HG03354 (cell line): ENCODE data around the gene PCDHB3.
"Not testable (repeated sequence)": the region's sequence is repeated elsewhere in the genome, so short reads cannot be mapped to it uniquely, and the experiment has no call there.

ENCODE experiments used
- ATAC-seq: cut with Tn5 transposase; IDR thresholded peaks from one replicate; pipeline ENCODE4 v1.9.1; 2021; ENCODE audit warnings: mild to moderate bottlenecking; ENCODE audit not compliant: unreplicated experiment, poor library complexity, severe bottlenecking

Gene PCDHB3

DNA sequence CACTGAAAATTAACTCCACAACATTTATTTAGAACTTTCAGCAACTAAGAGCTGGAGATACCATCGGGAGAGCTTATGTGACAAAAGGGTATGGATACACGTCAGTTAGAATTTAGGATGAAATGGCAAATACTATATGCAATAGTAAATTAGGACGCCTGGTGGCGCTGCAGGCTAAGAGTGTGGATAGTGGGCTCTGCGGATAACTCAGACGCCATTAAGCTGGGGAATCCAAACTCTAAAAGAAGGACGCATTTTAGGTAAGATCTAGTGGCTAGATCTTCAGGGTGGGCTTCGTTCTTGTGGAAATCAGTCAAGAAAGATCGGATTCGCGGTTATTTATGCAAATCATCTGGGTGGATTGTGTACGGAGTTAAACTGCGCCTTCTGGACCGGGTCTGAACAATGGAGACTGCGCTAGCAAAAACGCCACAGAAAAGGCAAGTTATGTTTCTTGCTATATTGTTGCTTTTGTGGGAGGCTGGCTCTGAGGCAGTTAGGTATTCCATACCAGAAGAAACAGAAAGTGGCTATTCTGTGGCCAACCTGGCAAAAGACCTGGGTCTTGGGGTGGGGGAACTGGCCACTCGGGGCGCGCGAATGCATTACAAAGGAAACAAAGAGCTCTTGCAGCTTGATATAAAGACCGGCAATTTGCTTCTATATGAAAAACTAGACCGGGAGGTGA, 34.9 kb downstream of the PCDHB3 start, which contains the start of gene PCDHB5:
PCDHB5 (plus strand) TSS at position 177 of the 688 bp plus-strand sequence; CDS start at position 406, 229 bp downstream.
- no peak for ATAC-seq

DNA sequence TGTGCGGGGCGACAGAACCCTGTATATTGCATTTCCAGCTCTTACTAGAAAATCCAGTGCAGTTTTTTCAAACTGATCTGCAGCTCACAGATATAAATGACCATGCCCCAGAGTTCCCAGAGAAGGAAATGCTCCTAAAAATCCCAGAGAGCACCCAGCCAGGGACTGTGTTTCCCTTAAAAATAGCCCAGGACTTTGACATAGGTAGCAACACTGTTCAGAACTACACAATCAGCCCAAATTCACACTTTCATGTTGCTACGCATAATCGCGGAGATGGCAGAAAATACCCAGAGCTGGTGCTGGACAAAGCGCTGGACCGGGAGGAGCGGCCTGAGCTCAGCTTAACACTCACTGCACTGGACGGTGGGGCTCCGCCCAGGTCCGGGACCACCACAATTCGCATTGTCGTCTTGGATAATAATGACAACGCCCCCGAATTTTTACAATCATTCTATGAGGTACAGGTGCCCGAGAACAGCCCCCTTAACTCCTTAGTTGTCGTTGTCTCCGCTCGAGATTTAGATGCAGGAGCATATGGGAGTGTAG, 35.5 kb downstream of the PCDHB3 start:
- no peak for ATAC-seq

DNA sequence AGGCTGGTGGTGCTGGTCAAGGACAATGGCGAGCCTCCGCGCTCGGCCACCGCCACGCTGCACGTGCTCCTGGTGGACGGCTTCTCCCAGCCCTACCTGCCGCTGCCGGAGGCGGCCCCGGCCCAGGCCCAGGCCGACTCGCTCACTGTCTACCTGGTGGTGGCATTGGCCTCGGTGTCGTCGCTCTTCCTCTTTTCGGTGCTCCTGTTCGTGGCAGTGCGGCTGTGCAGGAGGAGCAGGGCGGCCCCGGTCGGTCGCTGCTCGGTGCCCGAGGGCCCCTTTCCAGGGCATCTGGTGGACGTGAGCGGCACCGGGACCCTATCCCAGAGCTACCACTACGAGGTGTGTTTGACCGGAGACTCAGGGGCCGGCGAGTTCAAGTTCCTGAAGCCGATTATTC, 37.1 kb downstream of the PCDHB3 start:
- ATAC-seq = not testable (repeated sequence)

DNA sequence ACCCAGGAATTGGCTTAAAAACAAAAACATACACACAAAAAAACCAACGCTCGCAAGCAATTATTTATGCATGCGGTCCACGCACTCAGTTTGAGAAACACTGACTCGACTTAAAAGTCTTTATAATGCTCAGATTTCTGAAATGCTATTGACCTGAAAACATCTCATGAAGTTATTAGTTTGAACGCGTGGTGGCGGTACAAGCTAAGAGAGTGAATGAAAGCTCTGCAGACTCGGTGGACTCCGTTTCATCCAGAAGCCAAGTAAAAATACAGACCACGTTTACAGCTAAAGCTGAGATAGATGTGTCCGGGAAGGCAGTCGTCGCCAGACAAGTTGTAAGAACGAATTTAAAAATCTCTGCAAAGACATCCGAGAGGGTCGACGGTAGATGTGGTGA, 49.5 kb downstream of the PCDHB3 start, which contains the start of gene PCDHB6:
PCDHB6 (plus strand) TSS at position 246 of the 400 bp plus-strand sequence. CDS start 201 bp downstream, outside the sequence.
- no peak for ATAC-seq

DNA sequence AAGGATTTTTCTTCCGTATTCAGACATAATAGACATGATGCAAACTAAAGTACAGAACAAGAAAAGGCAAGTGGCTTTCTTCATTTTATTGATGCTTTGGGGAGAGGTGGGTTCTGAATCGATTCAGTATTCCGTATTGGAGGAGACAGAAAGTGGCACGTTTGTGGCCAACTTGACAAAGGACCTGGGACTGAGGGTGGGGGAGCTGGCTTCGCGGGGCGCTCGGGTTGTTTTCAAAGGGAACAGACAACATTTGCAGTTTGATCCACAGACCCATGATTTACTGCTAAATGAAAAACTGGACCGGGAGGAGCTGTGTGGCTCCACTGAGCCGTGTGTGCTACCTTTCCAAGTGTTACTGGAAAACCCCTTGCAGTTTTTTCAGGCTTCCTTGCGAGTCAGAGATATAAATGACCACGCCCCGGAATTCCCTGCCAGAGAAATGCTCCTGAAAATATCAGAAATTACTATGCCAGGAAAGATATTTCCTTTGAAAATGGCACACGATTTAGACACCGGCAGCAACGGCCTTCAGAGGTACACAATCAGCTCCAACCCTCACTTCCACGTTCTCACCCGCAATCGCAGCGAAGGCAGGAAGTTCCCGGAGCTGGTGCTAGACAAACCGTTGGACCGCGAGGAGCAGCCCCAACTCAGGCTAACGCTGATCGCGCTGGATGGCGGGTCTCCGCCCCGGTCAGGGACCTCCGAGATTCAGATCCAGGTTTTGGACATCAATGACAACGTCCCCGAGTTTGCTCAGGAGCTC, 50.1 kb downstream of the PCDHB3 start:
- ATAC-seq = no peak

DNA sequence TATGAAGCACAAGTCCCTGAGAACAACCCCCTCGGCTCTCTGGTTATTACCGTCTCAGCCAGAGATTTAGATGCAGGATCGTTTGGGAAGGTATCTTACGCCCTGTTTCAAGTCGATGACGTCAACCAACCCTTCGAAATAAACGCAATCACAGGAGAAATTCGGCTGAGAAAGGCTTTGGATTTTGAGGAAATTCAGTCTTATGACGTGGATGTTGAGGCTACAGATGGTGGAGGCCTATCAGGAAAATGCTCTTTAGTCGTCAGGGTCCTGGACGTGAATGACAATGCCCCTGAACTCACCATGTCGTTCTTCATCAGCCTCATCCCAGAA, 50.7 kb downstream of the PCDHB3 start:
- no peak for ATAC-seq

DNA sequence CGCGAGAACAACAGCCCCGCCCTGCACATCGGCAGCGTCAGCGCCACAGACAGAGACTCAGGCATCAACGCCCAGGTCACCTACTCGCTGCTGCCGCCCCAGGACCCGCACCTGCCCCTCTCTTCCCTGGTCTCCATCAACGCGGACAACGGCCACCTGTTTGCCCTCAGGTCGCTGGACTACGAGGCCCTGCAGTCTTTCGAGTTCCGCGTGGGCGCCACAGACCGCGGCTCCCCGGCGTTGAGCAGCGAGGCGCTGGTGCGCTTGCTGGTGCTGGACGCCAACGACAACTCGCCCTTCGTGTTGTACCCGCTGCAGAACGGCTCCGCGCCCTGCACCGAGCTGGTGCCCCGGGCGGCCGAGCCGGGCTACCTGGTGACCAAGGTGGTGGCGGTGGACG, 51.4 kb downstream of the PCDHB3 start:
- not testable (repeated sequence) for ATAC-seq

DNA sequence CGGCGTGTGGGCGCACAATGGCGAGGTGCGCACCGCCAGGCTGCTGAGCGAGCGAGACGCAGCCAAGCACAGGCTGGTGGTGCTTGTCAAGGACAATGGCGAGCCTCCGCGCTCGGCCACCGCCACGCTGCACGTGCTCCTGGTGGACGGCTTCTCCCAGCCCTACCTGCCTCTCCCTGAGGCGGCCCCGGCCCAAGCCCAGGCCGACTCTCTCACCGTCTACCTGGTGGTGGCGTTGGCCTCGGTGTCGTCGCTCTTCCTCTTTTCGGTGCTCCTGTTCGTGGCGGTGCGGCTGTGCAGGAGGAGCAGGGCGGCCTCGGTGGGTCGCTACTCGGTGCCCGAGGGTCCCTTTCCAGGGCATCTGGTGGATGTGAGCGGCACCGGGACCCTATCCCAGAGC, 51.8 kb downstream of the PCDHB3 start:
- not testable (repeated sequence) for ATAC-seq
